ENCODE measurements around the gene MSX1.
"Not testable (repeated sequence)": the region's sequence is repeated elsewhere in the genome, so short reads cannot be mapped to it uniquely, and the experiment has no call there.

Gene MSX1

DNA sequence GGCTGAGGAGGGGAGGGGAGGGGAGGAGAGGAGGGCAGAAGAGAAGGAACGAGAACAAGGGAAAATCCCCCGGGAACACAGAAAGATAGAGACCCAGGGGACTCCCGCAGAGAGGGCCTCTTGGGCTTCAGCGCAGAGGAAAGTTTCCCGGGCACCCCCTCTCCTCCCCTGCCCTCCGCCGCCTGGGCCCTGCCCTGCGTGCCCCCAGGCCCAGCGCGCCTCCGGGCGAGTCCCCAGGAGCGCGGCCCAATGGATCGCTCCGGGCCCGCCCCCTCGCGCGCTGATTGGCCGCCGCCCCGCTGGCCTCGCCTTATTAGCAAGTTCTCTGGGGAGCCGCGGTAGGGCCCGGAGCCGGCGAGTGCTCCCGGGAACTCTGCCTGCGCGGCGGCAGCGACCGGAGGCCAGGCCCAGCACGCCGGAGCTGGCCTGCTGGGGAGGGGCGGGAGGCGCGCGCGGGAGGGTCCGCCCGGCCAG lies at the start of gene MSX1:
MSX1 (plus strand) TSS at position 341 of the 474 bp plus-strand sequence. CDS start 235 bp downstream, outside the sequence.
- peak; percentile 11 for DNase-seq (ENCODE audit: low read depth)

DNA sequence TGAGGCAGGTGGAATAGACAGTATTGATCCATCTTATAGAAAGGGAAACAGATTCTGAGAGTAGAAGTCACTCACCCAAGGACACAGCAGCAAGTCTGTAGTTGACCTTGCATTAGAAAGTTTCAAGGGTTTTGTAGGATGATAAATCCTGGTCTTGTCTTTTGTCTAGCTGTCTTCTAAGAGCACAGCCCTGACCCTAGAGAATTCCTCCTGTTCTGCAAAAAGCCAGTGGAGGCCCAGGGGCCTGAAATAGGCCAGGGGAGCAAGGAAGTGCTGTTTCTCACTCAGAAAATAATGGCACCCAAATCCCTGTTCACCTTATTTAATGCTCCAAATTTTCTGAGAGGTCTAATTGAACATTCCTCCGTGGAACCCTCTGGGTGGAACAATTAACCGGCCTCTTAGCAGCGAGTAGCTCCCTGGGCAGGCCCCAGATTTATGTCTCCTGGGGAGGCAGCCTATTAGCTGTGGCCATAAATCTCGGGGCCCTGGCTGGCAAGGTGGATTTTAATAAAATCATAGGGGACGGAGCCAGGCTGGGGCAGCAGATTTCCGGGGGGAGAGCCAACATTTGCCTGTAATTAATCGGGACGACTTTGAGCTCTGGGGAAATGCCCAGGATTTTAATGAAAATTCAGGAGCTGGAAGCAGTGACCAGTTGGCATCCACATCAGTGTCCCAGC lies 49.2 kb upstream of the MSX1 start:
- DNase-seq (ENCODE audit: low read depth): no peak

DNA sequence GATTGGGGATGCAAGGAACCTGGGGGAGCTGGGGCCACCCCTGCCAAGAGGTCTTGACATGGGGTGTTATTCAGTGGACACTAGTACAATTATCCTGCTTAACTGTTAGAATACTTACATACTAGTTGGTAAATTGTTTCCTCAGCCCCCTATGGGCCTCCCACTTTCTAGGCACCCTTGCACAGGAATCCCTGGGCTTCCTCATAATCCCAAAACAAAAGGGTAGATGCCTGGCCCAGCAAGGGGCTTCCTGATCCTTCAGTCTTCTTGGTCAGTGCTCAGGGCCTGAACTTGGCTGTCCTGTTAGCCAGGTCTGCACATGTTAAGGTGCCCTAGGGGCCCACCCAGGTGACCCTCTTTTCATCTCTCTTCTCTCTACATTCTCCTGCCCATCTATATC lies 48.7 kb upstream of the MSX1 start:
- DNase-seq (ENCODE audit: low read depth): no peak

DNA sequence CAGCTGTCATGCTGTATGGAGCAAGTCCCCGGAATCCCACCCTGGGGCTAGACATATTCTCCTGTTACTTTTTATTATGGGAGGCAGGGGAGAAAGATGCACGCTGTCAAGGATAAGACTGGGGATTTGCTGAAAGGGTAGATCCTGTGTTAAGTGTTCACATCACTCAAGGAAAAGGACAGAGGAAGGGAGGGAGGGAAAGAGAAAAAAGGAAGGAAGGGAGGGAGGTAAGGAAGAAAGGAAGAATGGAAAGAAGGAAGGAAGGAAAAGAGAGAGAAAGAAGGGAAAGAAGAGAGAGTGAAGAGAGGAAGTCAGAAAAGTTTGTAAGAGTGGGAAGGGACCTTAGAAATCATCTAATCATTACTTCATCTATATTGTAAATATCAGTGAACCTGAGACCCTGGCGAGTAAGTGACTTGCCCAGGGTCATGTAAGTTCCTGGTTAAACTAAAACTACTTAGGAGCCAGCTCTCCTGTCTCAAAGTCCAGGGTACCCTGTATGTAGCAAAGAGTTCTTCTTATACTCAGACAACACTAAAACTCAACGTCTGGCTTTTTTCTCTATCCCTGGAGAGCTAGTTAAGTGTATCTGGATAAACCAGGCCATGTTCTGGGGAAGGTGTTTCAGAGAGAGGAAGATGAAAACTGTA lies 47.2 kb upstream of the MSX1 start:
- DNase-seq (ENCODE audit: low read depth): no peak

DNA sequence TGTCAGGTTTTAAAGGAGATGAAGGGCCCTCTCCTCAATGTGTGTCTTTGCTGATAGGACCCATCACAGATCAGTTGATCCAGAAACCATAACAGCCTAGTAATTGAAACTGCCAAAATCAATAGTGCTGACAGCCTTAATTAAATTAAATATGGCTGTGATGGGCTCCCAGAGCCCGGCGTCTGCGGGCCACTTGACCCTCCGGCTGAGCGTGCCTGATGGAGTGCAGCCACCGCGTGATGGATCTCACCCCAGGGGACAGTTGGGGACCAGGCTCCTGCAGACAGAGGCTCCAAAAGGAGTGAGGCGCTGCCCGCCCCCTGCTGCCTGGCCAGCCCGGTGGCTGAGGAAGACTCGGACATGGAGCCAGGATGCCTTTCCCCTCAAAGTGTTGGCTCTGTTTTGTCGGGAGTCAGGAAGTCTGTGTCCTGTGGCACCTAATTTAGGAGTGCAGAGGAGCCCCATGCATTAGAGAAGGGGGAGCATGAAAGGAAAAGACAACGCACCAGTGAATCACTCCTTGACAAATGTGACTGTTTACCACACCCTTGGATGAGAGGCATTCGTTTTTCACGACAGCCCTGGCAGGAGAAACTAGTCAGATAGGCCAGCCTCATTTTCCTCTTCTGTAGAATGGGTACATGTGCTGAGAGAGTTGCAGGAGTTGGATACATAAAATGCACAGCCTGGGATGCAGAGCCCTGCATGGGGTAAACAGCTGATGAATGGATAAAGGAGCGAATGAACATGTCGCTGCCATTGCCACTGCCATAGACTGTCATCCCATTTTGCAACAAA lies 40.9 kb upstream of the MSX1 start:
- DNase-seq (ENCODE audit: low read depth): no peak

DNA sequence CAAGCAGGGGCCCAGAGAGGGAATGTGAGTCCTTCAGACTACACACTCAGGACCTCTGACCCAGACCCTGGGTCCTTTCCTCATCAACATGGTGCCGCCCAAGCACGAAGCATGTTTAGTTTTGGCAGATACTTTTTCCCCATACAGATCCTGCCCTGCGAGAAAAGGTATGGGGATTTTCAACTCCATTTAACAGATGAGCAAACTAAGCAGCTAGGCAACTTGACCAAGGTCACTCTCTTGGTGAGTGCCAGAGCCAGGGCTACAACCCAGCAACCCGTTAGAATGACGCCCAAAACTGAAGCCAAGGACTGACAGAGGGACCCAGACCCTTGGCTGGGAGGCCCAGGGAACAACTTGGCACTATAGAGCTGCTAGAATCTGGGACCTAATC lies 40.3 kb upstream of the MSX1 start:
- no peak for DNase-seq (ENCODE audit: low read depth)

DNA sequence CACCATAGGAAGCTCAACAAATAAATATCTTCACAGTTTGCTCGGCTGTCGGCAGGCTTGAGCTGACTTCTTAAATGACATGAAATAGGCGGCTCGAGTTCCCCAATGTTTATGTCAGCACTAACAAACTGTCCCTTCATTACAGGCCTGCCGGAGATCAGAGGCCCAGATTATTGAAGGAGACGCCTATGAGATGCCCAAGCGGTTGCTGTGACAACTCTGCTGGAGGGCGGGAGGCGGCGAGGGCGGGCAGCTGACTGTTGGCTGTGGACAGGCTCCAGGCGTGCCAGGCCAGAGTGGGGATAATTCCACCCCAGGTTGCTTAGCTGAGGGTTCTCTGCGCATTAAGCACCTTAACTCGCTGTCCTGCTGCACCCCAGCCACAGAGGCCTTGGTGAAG lies 39.2 kb upstream of the MSX1 start:
- no peak for DNase-seq (ENCODE audit: low read depth)

DNA sequence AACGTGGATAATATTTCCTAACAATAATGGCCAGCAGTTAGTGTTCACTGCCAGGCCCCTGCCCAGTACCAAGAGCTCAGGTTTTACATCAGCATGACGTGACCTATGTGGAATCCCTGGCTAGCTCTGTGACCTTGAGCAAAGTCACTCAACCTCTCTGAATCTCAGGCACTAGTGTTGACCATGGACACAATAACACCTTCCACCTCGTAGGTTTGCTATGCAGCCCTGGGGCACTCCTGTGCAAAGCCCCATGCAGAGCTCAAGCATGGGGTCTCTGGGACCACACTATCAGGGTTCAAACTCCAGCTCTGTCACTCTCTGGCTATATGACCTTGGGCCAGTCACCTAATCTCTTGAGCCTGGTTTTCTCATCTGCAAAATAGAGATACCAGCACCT lies 38.7 kb upstream of the MSX1 start:
- DNase-seq (ENCODE audit: low read depth): no peak

DNA sequence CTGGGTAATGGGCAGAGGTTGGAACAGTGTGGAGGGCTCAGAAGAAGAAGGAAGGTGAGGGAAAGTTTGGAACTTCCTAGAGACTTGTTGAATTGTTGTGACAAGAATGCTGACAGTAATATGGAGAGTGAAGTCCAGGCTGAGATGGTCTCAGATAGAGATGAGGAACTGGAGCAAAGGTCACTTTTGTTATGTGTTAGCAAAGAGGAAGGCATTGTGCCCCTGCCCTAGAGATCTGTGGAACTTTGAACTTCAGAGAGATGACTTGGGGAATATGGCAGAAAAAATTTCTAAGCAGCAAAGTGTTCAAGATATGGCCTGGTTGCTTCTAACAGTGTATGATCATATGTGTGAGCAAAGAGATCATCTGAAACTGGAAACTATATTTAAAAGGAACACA lies 37.9 kb upstream of the MSX1 start:
- no peak for DNase-seq (ENCODE audit: low read depth)

DNA sequence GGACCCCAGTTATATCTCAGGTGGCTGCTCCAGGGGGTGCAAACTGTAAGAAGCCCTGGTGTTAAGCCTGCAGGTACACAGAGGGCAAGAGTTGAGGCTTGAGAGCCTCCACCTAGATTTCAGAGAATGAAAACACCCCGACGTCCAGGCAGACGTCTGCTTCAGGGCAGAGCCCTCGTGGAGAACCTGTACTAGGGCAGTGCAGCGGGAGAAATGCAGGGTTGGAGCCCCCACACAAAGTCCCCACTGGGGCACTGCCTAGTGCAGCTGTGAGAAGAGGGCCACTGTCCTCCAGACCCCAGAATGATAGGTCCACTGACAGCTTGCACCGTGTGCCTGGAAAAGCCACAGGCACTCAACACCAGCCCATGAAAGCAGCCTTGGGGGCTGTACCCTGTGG lies 37.2 kb upstream of the MSX1 start:
- DNase-seq (ENCODE audit: low read depth): not testable (repeated sequence)

DNA sequence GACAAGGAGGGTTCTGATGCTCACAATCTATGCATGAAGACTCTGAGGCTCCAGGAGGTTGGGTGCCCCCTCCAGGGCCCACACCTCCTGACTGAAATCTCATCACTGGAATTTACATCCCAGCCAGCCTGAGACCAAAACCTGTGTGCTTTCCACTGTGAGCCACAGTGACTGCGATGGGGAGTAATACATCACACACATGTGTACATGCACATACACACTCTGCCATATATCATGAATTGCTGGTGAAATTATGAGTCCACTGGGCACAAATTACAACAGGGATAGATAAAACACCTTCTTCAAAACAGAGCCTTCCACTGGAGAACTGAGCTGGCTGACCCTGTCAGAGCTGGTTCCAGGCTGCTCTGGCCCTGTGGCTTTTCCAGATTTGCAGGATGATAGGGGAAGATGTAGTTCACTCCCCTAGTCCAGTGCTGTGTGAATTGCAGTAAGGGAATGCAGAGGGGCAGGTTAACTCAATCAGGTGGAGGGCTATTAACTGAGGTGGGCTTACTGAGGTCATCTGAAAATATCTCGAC lies 35.8 kb upstream of the MSX1 start:
- no peak for DNase-seq (ENCODE audit: low read depth)

DNA sequence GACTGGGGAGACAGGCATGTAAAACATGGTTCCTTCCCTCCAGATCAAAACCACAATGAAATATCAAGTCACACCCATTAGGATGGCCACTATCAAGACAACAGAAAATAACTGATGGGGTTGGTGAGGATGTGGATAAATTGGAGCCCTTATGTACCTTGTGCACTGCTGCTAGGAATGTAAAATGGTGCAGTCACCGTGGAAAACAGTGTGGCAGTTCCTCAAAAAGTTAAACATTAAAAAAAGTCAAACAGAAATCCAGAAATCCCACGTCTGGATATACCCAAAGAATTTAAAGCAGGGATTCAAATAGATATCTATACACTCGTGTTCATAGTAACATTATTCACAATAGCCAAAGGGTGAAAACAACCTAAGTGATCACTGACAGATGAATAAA lies 35.2 kb upstream of the MSX1 start:
- DNase-seq (ENCODE audit: low read depth): no peak

DNA sequence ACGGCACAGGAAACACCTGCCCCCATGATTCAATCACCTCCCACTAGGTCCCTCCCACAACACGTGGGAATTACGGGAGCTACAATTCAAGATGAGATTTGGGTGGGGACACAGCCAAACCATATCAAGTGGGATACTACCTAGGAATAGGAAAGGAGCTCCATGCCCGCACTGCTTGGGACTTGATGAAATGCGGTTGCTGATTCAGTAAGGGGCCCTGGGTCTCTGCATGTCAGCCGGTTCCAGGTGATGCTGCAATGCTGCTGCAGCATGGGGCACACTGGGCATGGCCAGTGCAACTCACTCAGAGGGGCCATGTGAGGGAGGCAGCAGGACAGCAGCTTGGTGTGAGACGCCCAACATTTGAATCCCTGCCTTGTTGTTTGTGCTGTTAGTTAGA lies 34.0 kb upstream of the MSX1 start:
- DNase-seq (ENCODE audit: low read depth): no peak

DNA sequence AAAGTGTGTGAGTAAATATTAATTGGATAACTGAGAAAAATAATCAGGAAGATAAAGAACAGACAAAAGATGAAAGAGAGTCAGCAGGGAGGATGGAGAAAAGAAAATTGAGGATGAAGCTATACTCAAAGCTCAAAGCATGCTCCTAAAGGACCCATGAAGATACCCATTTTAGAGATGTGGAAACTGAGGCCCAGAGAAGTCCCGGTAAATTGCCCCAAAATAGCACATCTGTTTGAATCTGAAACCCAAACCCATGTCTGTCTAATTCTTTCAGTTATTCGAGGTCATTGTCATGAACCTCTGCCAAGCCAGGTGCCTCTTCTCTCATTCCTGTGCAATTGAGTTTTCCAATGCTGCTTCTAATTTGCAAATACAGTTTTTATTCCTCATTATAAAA lies 29.6 kb upstream of the MSX1 start:
- no peak for DNase-seq (ENCODE audit: low read depth)

DNA sequence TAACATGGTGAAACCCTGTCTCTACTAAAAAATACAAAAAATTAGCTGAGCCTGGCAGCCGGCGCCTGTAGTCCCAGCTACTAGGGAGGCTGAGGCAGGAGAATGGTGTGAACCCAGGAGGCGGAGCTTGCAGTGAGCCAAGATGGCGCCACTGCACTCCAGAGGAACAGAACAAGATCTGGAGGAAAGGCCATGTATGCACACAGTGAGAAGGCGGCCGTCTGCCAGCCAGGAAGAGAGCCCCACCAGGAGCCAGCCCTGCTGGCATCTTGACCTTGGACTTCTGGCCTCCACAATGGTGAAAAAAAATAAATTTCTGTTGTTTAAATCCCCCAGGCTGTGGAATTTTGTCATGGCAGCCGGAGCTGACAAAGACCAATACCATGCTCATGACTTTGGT lies 28.2 kb upstream of the MSX1 start:
- DNase-seq (ENCODE audit: low read depth): no peak

DNA sequence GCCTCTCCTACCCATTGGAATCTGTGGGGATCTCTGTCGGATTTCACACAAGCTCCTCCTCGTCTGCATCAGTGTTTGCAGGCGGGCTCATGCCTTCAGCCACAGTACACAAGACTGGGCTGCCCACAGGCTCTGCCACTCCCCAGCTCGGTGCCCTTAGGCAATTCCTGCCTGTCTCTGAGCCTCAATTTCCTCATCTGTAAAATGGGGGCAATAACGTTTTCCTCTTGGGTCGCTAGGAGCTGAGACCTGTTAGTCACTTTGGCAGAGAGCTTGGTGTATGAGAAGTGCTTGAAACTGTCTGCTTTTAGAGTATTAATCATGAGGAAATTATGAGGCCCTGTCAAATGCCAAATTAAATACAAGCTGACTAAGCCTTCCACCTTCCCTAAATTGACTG lies 27.6 kb upstream of the MSX1 start:
- DNase-seq (ENCODE audit: low read depth): no peak

DNA sequence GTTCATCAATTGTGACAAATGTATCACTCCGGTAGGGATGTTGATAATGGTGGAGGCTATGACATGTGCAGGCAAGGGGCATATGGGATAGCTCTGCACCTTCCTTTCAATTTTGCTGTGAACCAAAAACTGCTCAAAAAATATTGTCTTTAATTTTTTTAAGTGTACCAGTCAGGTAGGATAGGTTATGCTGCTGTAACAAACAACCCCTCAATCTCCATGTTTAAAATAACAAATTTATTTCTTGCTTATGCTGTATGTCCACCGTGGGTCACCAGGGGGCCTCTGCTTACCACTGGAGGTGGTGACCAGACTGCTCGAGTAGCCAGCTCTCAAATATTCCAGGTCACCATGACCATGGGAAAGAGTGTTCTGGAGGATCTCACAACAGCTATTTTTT lies 23.4 kb upstream of the MSX1 start:
- no peak for DNase-seq (ENCODE audit: low read depth)

DNA sequence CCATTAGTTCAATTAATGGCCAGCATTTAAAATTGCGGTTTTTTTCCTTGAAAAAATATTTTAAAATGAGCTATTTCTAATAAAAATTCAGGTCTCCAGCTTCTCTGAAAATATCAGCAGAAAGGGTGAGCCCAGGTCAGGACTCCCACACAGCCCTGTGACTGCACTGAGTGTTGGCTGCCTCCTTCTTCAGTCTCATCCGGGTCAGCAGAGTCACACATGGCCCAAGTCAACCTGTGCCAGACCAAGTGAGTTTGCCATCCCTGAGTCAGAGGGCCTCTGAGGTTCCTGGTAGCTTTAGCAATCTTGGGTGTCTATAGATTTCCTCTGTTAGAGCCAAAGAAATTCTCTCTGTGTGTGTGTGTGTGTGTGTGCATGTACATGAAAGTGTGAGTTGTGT lies 22.1 kb upstream of the MSX1 start:
- DNase-seq (ENCODE audit: low read depth): no peak

DNA sequence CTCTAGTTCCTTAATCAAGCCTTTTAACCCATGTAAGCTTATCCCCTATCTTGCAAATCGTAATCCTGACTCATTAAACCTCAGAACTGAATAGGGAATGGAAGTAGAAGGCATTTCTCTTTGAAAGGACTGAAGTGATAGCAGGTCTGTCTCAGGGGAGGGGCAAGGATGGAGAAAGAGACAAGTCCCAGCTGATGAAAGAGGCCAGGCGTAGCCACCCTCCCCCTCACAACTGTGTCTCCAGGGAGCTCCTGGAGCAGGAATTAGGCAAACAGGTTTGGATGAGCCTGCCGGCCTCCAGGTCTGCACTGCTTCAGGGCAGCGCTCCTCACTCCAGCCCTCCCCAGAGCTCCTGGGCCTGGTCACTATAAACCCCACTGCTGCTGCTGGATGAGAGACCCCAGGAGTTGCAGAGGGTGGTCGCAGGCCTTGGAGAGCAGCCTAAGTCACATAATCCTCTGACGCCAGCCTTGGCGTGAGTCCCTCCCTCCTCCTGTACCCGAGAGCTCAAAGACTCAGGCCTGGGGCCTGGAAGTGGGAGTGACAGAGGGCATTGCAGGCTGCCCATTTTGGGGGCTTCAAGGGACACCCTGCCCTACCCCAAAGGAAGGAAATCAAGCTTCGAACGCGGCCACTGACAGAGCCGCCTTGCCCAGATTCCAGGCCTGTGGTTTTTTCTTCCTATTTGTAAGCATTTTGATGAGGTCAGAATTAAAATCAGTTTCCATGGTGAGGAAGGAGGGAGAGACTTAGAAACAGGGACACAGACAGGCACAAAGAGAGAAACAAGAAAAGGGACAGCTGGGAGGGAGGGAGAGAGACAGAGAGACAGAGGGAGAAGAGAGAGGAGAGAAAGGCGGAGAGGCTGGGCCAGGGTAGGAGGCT lies 21.2 kb upstream of the MSX1 start:
- DNase-seq (ENCODE audit: low read depth): no peak

DNA sequence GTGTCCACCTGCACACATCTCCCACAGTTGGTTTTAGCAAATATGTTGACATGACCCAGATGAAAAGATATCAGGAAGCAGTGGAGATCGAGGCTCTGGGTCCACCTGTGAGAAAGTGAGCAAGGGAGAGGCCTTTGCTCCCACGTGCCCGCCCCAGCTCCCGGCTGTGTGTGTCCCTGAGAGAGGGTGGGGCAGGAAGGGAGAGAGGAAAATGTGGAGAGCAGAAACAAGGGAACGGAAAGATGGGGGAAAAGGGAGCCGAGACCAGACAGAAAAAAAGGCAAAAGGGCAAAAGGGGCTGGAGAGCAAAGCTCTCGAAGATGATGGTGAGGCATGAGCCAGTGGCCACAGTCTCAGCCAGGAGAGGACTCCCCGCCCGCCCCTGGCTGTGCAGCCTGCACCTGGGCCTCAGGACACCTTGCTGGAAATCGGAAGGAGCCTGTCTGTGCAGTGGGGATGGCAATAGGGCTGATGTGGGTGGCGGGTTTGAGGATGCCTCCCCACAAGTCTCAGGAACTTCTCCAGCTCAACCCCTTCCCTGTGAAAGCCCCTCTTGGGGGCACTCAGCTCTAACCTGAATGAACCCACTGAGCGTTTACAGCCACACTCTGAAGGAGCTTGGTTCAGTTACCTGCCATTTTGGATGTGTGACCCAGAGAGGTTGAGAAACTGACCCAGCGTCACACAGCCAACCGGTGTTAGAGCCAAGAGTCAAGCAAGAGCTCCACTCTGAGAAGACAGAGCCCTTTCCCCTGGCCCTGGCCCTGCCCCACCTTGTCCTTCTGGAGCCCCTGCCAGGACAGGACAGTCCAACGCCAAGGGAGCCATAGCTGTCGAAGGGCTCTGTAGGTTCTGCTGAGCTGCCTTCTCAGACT lies 20.3 kb upstream of the MSX1 start:
- no peak for DNase-seq (ENCODE audit: low read depth)

DNA sequence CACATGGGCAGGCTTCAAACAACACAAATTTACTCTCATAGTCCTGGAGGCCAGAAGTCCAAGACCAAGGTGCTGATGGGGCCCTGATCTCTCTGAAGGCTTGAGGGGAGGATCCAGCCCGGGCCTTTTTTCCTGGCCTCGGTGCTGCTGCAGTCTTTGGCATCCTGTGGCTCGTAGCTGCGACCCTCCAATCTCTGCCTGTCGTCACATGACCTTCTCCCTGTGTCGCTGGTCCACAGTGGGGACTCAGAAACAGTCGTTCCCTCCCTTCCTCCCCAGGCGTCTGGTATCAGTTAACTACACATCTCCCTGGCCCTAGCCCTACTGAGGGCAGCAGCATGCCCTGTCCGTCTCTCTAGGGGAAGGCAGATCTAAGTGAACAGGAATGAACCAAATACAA lies 19.1 kb upstream of the MSX1 start:
- DNase-seq (ENCODE audit: low read depth): no peak
